GM12878 (cell line): ENCODE measurements around the gene CYB5B. TPM values are rescaled to one million over a fixed set of nuclear protein-coding genes. Genes with fewer than 3 reads are reported as not detected.

Experiments used
- ATAC-seq: fragments of 200-7000 bp; cut with Tn5 transposase; 3 replicates; pipeline ENCODE4 v1.9.1; 2020; ENCODE audit warnings: mild to moderate bottlenecking, moderate library complexity
- BruUV-seq: library from RNA; stranded (reverse); fragments of 400-500 nt; replicated peaks from 2 replicates; lab custom pipeline; 2021; lab: Mats Ljungman, UMichigan
- CTCF ChIA-PET: fragments of 300-600 bp; sonication (Branson Sonifier 250); formaldehyde crosslinking; extraction: SDS; loops from one replicate; lab custom pipeline; 2021; ENCODE audit warnings: inconsistent platforms; lab: Yijun Ruan, JAX
- POLR2A ChIA-PET: fragments of 350-600 bp; formaldehyde crosslinking; extraction: SDS; loops from one replicate; lab custom pipeline; 2021; ENCODE audit warnings: inconsistent platforms; lab: Charles Lee
- RAD21 ChIA-PET: fragments of 300-600 bp; sonication (Branson Sonifier 250); formaldehyde crosslinking; loops from one replicate; lab custom pipeline; 2023; ENCODE audit warnings: antibody characterized with exemption; ENCODE audit not compliant: unreplicated experiment; lab: Charles Lee
- SMC1A ChIA-PET: fragments of 300-600 bp; sonication (Branson Sonifier 250); formaldehyde crosslinking; loops from one replicate; lab custom pipeline; 2023; ENCODE audit not compliant: unreplicated experiment, uncharacterized antibody; lab: Charles Lee
- DNase-seq: peaks from one replicate; pipeline ENCODE4 v3.0.0-alpha.2; 2011; ENCODE audit warnings: low read depth, low spot score
- FAIRE-seq: peaks from 3 replicates; lab custom pipeline; 2011; peaks lifted over from hg19 to GRCh38; lab: Jason Lieb, UNC
- H2AFZ ChIP-seq: 2 replicates; pipeline ENCODE4 v1.6.0; 2011; ENCODE audit warnings: low read depth, low read length, control low read depth; ENCODE audit not compliant: control insufficient read depth
- H3K27ac ChIP-seq: 2 replicates; pipeline ENCODE4 v1.5.1; 2011; ENCODE audit warnings: control low read depth; ENCODE audit not compliant: control insufficient read depth, insufficient read depth
- H3K27me3 ChIP-seq, 2 experiments: replicated peaks in 1 of 2; 2 replicates each; pipeline versions ENCODE4 v1.6.0 to v1.6.1; 2011; ENCODE audit warnings: low read length in 1 of 2; ENCODE audit not compliant: control insufficient read depth in 2 of 2, insufficient read depth in 2 of 2
- H3K36me3 ChIP-seq, 2 experiments: 2 replicates each; pipeline ENCODE4 v1.5.1; 2011; ENCODE audit warnings: low read length in 1 of 2; ENCODE audit not compliant: control insufficient read depth in 2 of 2, insufficient read depth in 2 of 2
- H3K4me1 ChIP-seq: 2 replicates; pipeline ENCODE4 v1.6.1; 2011; ENCODE audit warnings: mild to moderate bottlenecking, low read length, moderate library complexity, mixed read lengths; ENCODE audit not compliant: control insufficient read depth, insufficient read depth
- H3K4me2 ChIP-seq: 2 replicates; pipeline ENCODE4 v1.6.0; 2011; ENCODE audit warnings: control low read depth; ENCODE audit not compliant: control insufficient read depth, insufficient read depth
- H3K4me3 ChIP-seq: fragments of 200-600 bp; sonication (generic); 2 replicates; pipeline ENCODE4 v1.5.1; 2016
- H3K79me2 ChIP-seq: 2 replicates; pipeline ENCODE4 v1.6.0; 2011; ENCODE audit warnings: low read length; ENCODE audit not compliant: control insufficient read depth, insufficient read depth
- H3K9ac ChIP-seq: 2 replicates; pipeline ENCODE4 v1.8.0; 2011; ENCODE audit warnings: low read length, control low read depth, mixed read lengths; ENCODE audit not compliant: control insufficient read depth, insufficient read depth
- H3K9me3 ChIP-seq: replicated peaks from 3 replicates; pipeline ENCODE4 v1.5.1; 2011; ENCODE audit warnings: mild to moderate bottlenecking, low read length; ENCODE audit not compliant: control insufficient read depth, insufficient read depth
- H4K20me1 ChIP-seq: 2 replicates; pipeline ENCODE4 v1.6.0; 2011; ENCODE audit not compliant: control insufficient read depth, insufficient read depth
- ATF7 ChIP-seq: fragments of 450-650 bp; IDR thresholded peaks from 2 replicates; pipeline ENCODE4 v1.6.1; 2016; ENCODE audit warnings: low read depth, mild to moderate bottlenecking
- CHD1 ChIP-seq: IDR thresholded peaks from 2 replicates; pipeline ENCODE4 v1.6.1; 2012; ENCODE audit warnings: low read depth, low read length, improper control_type of control experiment
- CREB1 ChIP-seq: IDR thresholded peaks from 2 replicates; pipeline ENCODE4 v1.6.1; 2012; ENCODE audit warnings: low read depth, mild to moderate bottlenecking, inconsistent platforms
- E4F1 ChIP-seq: fragments of 450-650 bp; IDR thresholded peaks from 2 replicates; pipeline ENCODE4 v1.6.1; 2018; ENCODE audit warnings: borderline replicate concordance, mild to moderate bottlenecking; ENCODE audit not compliant: partially characterized antibody
- EED ChIP-seq: sonication (generic); IDR thresholded peaks from 2 replicates; pipeline ENCODE4 v1.6.1; 2016; ENCODE audit warnings: antibody characterized with exemption, low read depth
- EZH2 ChIP-seq: IDR thresholded peaks from 2 replicates; pipeline ENCODE4 v1.6.1; 2012; ENCODE audit warnings: low read depth, mild to moderate bottlenecking, control low read depth, inconsistent platforms, low read length, borderline replicate concordance; ENCODE audit not compliant: control insufficient read depth
- IRF5 ChIP-seq: fragments of 450-650 bp; IDR thresholded peaks from 2 replicates; pipeline ENCODE4 v1.6.1; 2017; ENCODE audit warnings: borderline replicate concordance
- LARP7 ChIP-seq: fragments of 450-650 bp; IDR thresholded peaks from 2 replicates; pipeline ENCODE4 v1.6.1; 2017; ENCODE audit warnings: mild to moderate bottlenecking
- MTA2 ChIP-seq: fragments of 450-650 bp; IDR thresholded peaks from 2 replicates; pipeline ENCODE4 v1.6.1; 2016; ENCODE audit warnings: low read depth, mild to moderate bottlenecking, moderate library complexity
- NFIC ChIP-seq: IDR thresholded peaks from 2 replicates; pipeline ENCODE4 v1.6.1; 2012; ENCODE audit warnings: low read depth, mild to moderate bottlenecking, inconsistent platforms, low read length, moderate library complexity
- RAD51 ChIP-seq: fragments of 450-650 bp; IDR thresholded peaks from 2 replicates; pipeline ENCODE4 v1.6.1; 2016; ENCODE audit warnings: moderate library complexity, mild to moderate bottlenecking, inconsistent platforms
- RFX5 ChIP-seq: IDR thresholded peaks from 2 replicates; pipeline ENCODE4 v1.6.1; 2011; ENCODE audit warnings: low read depth, low read length, improper control_type of control experiment
- SREBF1 ChIP-seq: IDR thresholded peaks from 2 replicates; pipeline ENCODE4 v1.6.1; 2012; ENCODE audit warnings: mild to moderate bottlenecking, low read length
- STAT1 ChIP-seq: fragments of 450-650 bp; conservative IDR thresholded peaks from 2 replicates; pipeline ENCODE4 v1.6.1; 2014; ENCODE audit warnings: antibody characterized with exemption, mild to moderate bottlenecking
- TCF12 ChIP-seq: IDR thresholded peaks from 2 replicates; pipeline ENCODE4 v1.6.1; 2011; ENCODE audit warnings: low read depth, mild to moderate bottlenecking, low read length
- TCF3 ChIP-seq: IDR thresholded peaks from 2 replicates; pipeline ENCODE4 v1.6.1; 2012; ENCODE audit warnings: low read depth, mild to moderate bottlenecking, low read length, borderline replicate concordance; ENCODE audit not compliant: insufficient read depth
- YY1 ChIP-seq: IDR thresholded peaks from 2 replicates; pipeline ENCODE4 v1.6.1; 2011; ENCODE audit warnings: low read depth, mild to moderate bottlenecking, low read length
- ZBTB33 ChIP-seq: fragments of 450-650 bp; IDR thresholded peaks from 2 replicates; pipeline ENCODE4 v1.6.1; 2017; ENCODE audit warnings: mild to moderate bottlenecking
- WGBS: methylation state at CpG from one replicate; pipeline ENCODE4 v1.1.6; 2016; ENCODE audit warnings: low lambda C conversion rate; ENCODE audit not compliant: insufficient replicate concordance, insufficient coverage; ENCODE audit errors: missing lambda C conversion rate; 5-methylcytosine and 5-hydroxymethylcytosine counted together
- in situ Hi-C: fragments of 300-500 bp; cut with MboI; formaldehyde crosslinking; loops from 9 replicates; pipeline ENCODE4 v1.14.3; 2018; ENCODE audit warnings: mixed read lengths
- intact Hi-C: fragments of 100-400 bp; cut with micrococcal nuclease; formaldehyde crosslinking; loops from one replicate; pipeline ENCODE4 v1.14.2; 2022; ENCODE audit not compliant: unreplicated experiment
- polyA plus RNA-seq, 11 experiments: library from polyadenylated mRNA; depleted of rRNA in 4 of 11; unstranded in 6 of 11; stranded (reverse) in 5 of 11; fragments of >200 nt; fragmentation: Nextera tagmentation in 4 of 11; fragmentation: Illumina TruSeq in 1 of 11; extraction: Ambion mirVana in 4 of 11; extraction: Trizol in 1 of 11; gene quantifications; 1 replicate in 1 of 11; 2 replicates in 10 of 11; pipeline versions ENCODE4 v1.2.1 to v1.2.3, GENCODE V29; 2011 to 2016; ENCODE audit warnings: inconsistent platforms in 2 of 11, missing spikeins in 2 of 11, low read depth in 1 of 11
- total RNA-seq, 4 experiments: library from RNA; depleted of rRNA in 3 of 4; stranded (reverse); fragments of >200 nt in 3 of 4; fragmentation: Illumina TruSeq in 1 of 4; extraction: Trizol in 1 of 4; gene quantifications; 2 replicates each; pipeline versions ENCODE4 v1.2.1 to v1.2.3, GENCODE V29; 2013 to 2021

The CYB5B gene
- total and polyA plus RNA-seq, 10 of the 15 experiments (the other 5 are each of a cell fraction or from before 2014, with no cell fraction given): 145 to 305 (median 179) TPM

- ATAC-seq: no peak
- H3K27ac ChIP-seq: no peak overlapping the region
- H3K9me3 ChIP-seq: no peaks in the 10 kb centered on the region
- ChIA-PET POLR2A (no interaction called here), RAD21 (no interaction called here), CTCF (interaction anchor here (1.7 kb wide), 1 partner anchor 117 kb away, joined by 6 read pairs; no protein-coding TSS in a partner anchor), SMC1A (interaction anchor here (0.6 to 0.9 kb wide), 2 partner anchors 38 to 109 kb away, joined by 3 read pairs; no protein-coding TSS in a partner anchor)
- no TSS peak for BruUV-seq
- H3K79me2 ChIP-seq: no peaks in the 10 kb centered on the region
- intact Hi-C loops: no loop called here
- H3K4me3 ChIP-seq: no peak overlapping the region
- no peak for FAIRE-seq
- in situ Hi-C loops: no loop called here
- H3K9ac ChIP-seq: no peak overlapping the region
- H4K20me1 ChIP-seq: no peaks in the 10 kb centered on the region
- no peak overlapping the region for H3K4me2 ChIP-seq
- no peaks in the 10 kb centered on the region for H3K27me3 ChIP-seq
- H3K36me3 ChIP-seq: no peaks in the 10 kb centered on the region
- DNase-seq: no peak
- WGBS: 59% methylated on average over 2 of the region's 2 CpGs
- H3K4me1 ChIP-seq: peaks cover 2% of the 10 kb centered on the region; the same call in 1 of the 2 replicates
- H2AFZ ChIP-seq: no peak overlapping the region
- TF ChIP-seq LARP7 (no peak), E4F1 (no peak), RFX5 (no peak), TCF3 (no peak), MTA2 (no peak), CHD1 (no peak), NFIC (no peak), ATF7 (no peak), RAD51 (no peak), TCF12 (no peak), CREB1 (no peak), SREBF1 (no peak), YY1 (no peak), STAT1 (no peak), IRF5 (no peak), ZBTB33 (no peak), EED (no peak), EZH2 (no peak)
Measured at GRCh38 chr16:69513180-69513966, 89.0 kb downstream of the CYB5B start.
